ENCODE measurements around the gene TMPRSS2.

TMPRSS2 gene

GRCh38 chr21:41509145-41509496, 1.2 kb upstream of the TMPRSS2 start:
- DNase-seq, result no peak

GRCh38 chr21:41508415-41509144, 622 bp upstream of the TMPRSS2 start:
- DNase-seq, result no peak

DNA sequence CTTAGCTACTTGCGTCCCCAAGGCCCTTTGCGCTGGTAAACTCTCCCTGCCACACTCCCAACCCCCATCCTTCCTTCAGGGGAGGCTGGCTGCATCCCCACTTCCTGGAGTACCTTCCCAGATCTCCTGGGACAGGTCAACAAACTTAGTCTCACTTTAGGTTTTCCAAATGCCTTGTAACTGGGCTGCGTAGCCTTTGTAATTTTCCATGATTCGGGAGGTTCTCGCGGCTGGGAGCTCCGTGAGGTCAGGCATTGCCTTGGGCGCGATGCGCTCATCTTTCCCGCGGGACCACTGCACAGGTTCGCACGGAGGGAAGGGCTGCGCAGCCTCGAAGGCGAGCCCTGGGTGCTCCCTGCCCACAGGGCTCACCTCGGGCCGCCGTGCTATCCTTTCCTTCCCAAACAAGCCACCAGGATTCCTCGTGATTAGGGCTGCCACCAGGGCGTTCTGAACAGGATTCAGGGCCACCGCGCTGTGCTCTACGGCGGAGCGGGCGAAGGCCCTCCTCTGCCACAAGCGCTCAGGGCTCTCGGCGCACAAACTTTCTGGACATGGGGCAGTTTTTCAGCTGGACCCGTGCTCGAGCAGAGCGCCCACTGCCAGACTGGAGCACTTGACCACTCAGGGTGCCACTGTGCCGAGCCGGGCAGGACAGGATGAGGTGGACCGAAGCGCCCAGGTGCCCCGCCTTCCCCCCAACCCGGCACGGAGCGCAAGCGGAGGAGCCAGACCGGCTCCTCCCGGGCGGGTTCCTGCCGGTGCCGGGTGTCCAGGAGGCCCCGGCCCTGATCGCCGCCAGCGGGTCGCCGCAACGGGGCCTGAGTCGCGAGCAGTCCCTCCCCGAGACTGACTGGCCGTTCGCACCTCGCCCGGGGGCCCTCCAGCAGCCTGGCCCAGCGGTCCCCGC, 1.1 kb downstream of the TMPRSS2 start:
- no peak for DNase-seq

GRCh38 chr21:41506005-41506594, 1.9 kb downstream of the TMPRSS2 start:
- DNase-seq, result no peak

DNA sequence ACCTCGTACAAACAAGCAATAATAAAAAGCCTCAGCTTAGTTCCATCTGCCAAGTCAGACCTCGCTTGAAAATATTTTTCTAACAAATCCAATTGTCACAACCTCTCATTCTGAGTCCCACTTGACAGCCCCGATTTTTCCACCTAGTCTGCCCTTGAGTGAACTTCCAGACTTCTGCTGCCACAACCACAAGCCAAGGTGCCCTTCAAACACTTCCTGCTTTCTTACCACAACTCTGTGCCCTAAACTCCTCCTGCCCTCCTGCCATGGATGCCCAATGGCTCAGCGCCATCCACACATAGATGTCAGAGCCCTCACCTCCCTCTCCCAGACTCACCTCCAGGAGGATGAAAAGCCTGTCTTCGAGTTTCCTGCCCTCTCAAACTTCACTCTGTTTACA, 3.9 kb downstream of the TMPRSS2 start:
- DNase-seq, result no peak

DNA sequence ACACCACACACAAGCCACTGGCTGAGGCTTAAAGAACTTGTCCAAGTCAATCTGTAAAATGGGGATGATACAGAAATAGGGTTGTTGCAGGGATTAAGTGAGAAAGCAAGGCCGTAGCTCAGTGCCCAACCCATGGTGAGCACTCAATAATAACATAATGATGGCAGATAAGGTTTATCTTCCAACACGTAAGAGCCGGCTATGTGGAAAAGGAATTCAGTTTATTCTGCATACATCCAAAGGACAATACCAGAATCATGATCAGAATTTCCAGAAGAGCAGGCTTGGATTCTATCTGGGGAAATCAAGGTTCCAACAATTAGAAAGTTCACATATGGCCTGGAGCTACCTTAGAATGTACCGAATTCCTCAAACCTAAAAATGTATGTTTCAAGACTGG, 4.6 kb downstream of the TMPRSS2 start:
- no peak for DNase-seq

GRCh38 chr21:41501919-41502318, 6.0 kb downstream of the TMPRSS2 start:
- no peak for DNase-seq

DNA sequence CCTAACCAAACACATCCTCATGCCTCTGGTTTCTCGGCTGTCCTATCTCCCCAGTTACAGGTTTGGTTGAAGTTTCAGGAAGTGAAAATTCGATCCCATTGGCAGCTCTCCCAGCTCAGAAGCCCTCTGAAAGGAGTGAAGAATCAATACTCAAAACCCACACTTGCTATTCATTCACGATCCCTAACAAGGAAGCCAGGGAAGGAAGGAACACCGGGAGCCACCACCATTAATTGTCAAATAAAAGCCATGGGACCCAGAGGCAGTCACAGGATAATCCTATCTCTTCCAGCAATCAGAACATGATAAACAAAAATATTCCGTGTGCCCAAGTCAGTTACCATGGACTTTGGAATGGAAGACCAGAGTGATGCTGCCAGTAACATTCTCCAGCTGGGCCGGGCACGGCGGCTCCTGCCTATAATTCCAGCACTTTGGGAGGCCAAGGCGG, 7.0 kb downstream of the TMPRSS2 start:
- DNase-seq, result no peak

DNA sequence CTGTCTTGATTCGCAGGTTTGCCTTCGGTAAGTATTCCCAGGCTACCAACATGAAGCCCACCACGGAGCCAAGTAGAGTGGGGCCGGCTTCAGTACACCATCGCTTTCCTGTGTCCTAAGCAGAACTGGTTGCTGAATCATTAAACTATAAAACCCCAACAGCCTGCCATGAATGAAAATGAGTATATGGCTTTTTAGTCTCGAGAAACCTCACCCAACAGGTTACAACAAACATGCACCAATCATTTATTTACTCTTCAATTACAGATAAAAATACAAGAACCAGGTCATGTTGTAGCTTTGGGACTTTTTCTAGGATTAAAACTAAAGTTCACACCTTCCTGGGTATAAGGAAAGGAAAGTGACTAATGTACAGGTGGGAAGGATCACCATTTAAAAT, 7.6 kb downstream of the TMPRSS2 start:
- DNase-seq, result no peak

DNA sequence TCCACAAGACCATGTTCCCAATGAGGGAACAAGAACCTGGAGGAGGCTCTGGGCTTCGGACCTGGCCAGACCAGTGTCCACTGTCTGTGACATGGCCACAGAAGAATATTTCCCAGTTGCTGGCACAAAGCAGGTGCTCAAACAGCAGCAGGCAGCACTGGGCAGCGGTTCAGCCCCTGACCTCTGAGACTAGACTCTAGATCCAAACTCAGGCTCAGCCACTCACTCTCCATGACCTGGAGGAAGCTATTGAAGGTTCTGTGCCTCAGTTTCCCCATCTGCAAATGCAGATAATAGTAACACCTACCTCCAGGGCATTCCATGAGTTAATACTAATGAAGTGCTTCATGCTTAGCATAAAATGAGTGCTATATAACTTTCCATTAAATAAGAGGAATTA, 8.0 kb downstream of the TMPRSS2 start:
- DNase-seq, result no peak

DNA sequence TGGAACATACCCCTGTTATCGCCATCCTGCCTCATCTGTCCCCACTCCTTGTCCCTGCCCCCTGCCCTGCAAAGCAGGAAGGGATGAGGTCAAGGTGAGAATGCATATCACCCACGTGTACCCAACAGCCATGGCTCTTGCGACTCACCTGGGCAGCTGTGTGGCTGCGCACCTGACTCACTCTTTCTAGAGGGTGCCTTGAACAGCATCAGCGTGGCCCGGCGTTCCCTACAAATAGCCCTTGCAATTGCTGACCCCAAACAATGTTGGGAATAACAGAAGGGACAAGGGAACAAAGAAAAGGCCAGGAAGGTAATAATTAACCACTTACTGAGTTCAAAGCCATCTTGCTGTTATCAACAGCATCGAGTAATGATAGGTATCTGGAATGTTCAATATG, 10.2 kb downstream of the TMPRSS2 start:
- no peak for DNase-seq

DNA sequence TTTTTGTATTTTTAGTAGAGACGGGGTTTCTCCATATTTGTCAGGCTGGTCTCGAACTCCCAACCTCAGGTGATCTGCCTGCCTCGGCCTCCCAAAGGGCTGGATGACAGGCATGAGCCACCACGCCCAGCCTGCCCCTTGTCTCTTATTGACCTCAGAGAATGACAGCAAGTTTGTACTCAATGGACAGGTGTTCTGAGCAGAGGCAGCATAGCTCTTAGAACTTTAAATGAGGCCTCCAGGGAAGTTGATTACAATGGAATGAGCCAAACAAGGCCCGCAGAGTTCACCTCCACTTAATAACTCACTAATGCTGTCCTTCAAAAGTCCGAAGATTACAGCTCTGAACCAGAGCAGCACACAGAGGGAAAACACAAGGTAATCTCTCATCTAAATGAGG, 10.9 kb downstream of the TMPRSS2 start:
- no peak for DNase-seq

GRCh38 chr21:41494242-41494641, 13.7 kb downstream of the TMPRSS2 start:
- no peak for DNase-seq

- no peak for DNase-seq
Measured at GRCh38 chr21:41491412-41491811, 16.5 kb downstream of the TMPRSS2 start.

DNA sequence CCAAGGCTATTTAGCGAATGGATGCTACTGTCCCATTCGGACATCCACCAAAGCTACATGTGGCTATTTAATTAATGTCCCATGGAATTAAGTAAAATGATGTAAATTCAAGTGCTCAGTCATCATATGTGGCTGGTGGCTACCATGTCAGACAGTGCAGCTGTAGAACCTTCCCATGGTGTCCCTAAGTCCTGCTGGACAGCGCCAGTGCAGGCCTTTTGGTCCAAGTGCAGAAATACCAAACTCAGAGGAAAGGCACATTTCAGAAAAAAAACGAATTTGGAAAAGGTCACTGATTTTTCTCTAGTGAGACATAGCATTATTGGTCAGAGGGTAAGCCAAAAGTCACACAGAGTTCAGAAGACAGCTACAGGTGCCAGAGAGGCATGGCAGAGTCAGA, 17.6 kb downstream of the TMPRSS2 start:
- DNase-seq, result no peak

- DNase-seq, result no peak
Measured at GRCh38 chr21:41489329-41489728, 18.6 kb downstream of the TMPRSS2 start.

- no peak for DNase-seq
Measured at GRCh38 chr21:41488080-41488479, 19.9 kb downstream of the TMPRSS2 start.

DNA sequence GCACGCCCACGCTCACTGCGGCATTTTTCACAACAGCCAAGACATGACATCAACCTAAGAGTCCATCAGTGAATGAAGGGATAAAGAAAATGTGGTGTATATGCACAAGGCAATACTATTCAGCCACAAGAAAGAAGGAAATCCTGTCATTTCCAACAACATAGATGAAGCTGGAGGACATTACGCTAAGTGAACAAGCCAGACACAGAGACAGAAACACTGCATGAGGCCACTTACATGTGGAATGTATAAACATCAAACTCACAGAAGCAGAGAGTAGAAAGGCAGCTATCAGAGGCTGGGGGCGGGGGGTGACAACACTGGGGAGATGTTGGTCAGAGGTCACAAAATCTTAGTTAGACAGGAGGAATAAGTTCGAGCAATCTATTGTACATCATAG, 20.9 kb downstream of the TMPRSS2 start:
- no peak for DNase-seq

DNA sequence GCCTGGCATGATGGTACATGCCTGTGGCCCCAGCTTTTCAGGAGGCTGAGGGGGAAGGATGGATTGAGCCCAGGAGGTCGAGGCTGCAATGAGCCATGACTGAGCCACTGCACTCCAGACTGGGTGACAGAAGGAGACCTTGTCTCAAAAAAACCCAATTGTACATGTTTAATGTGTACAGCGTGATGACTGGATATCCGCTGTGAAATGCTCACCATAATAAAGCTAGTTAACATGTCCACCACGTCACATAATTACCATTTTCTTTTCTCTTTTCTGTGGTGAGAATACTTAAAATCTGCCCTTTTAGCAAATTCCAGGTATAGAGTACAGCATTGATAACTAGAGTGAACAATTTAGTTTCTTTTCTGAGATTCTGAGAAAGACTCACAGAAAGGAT, 24.0 kb downstream of the TMPRSS2 start:
- no peak for DNase-seq

- DNase-seq, result no peak
Measured at GRCh38 chr21:41483415-41483814, 24.5 kb downstream of the TMPRSS2 start.

GRCh38 chr21:41482980-41483379, 25.0 kb downstream of the TMPRSS2 start:
- DNase-seq, result no peak

DNA sequence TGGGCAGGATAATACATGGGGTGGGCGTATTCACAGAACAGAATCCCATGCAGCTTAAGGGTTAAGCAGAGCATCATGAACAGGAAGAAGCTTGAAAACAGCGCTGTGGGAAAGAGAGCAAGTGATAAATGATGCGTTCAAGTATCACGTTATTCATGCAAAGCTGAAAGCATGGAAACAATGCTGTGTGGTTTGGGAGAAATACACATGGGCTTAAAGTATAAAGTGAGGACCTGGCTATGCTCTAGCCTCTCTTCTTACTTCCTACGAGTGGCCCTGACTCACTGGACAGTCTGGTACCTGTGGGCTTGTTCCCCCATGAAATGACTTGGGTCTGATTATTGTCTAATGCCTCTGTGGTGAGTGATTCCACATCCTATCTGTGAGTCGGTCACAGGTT, 25.7 kb downstream of the TMPRSS2 start:
- no peak for DNase-seq

DNA sequence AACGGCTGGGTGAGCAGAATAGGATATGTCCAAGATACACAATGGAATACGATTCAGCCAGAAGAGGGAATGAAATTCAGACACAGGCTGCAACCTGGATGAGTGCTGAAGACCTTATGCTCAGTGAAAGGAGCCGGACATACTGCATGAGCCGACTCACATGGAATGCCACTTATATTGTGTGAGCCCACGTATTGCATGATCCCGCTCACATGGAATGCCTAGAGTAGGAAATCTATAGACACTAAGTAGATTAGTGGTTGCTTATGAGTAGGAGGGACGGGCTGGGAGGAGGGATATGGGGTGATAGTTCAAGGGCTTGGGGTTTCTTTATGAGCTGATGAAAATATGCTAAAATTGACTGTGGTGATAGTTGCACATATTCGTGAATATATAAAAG, 26.8 kb downstream of the TMPRSS2 start:
- DNase-seq, result no peak

- DNase-seq, result no peak
Measured at GRCh38 chr21:41480086-41480690, 27.8 kb downstream of the TMPRSS2 start.
